WI38 (cell line): ENCODE results near the gene NAALADL1.

Source experiments
- H3K4me3 ChIP-seq: 2 replicates; pipeline ENCODE4 v1.5.1; 2011; ENCODE audit warnings: low read depth, mild to moderate bottlenecking, control low read depth, low read length
- TF ChIP-seq, protein P1 (sequence below): IDR thresholded peaks from 2 replicates; pipeline ENCODE4 v1.5.1; 2012; ENCODE audit warnings: low read depth, mild to moderate bottlenecking, control low read depth, low read length

Gene NAALADL1

GRCh38 chr11:64998690-64999431 lies 59.5 kb downstream of the NAALADL1 start:
- H3K4me3 ChIP-seq, result no peak overlapping the region
- TF ChIP-seq, protein P1, sequence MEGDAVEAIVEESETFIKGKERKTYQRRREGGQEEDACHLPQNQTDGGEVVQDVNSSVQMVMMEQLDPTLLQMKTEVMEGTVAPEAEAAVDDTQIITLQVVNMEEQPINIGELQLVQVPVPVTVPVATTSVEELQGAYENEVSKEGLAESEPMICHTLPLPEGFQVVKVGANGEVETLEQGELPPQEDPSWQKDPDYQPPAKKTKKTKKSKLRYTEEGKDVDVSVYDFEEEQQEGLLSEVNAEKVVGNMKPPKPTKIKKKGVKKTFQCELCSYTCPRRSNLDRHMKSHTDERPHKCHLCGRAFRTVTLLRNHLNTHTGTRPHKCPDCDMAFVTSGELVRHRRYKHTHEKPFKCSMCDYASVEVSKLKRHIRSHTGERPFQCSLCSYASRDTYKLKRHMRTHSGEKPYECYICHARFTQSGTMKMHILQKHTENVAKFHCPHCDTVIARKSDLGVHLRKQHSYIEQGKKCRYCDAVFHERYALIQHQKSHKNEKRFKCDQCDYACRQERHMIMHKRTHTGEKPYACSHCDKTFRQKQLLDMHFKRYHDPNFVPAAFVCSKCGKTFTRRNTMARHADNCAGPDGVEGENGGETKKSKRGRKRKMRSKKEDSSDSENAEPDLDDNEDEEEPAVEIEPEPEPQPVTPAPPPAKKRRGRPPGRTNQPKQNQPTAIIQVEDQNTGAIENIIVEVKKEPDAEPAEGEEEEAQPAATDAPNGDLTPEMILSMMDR, result no peak

DNA sequence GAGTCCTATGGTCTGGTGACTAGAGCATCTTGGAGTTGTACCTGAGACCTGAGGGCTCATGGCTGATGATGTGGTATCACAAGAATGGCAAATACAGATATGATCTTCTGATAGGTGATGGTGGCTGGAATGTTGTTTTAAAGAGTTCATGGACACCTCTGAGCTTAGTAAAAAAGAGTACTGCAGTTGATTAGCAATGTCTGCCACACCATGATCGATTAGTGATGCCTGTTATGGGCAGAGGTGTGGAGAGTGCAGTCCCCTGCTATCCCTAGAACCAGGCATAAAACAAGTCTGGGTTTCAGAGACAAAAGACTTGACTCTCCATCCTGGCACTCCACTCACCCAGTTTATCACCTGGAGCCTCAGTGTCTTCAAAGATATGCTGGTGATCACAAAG lies 60.2 kb downstream of the NAALADL1 start:
- TF ChIP-seq, protein P1, result no peak
- no peak overlapping the region for H3K4me3 ChIP-seq

DNA sequence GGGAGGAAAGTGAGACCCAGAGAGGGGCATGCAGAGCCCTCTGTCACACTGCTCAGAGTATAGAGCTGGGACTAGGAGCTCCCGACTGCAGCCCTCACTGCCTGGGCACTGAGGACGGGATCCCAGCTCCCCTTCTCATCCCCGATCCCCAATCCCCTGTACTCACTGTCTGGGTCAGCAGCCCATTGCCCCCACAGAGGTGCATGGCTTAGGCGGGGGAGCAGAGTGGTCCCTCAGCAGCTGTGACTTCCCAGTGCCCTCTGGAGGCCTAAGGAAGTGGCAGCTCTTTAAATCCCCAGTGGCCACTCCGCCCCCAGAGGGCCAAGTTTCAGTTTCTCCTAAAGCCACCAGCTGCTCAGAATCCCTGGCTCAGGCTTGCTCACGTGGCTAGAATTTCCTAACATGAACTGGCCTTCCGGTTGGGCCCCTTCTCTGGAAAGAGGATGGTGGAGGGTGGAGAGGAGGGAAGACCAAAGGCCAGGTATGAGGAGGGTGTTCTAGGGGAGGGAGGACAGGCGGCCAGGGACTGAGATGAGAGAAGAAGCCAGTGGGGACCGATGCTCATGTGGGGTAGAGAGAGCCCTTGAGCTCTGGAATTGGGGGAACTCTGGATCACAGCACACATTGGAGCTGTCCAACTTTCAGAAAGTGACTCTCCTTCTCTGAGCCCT lies 61.5 kb downstream of the NAALADL1 start, which contains the start of gene BATF2:
BATF2 (minus strand) TSS at position 262 of the 671 bp plus-strand sequence; CDS start at position 205, 57 bp downstream.
- H3K4me3 ChIP-seq, result peak within 1 kb of the TSS; percentile 54
- TF ChIP-seq, protein P1, result peak; percentile 48

- peak overlapping the region; percentile 54 for H3K4me3 ChIP-seq
These were observed 62.0 kb downstream of the NAALADL1 start for GRCh38 chr11:64996327-64996709.

More at GRCh38 chr11:64996327-64996709, 62.0 kb downstream of the NAALADL1 start:
- TF ChIP-seq, protein P1, result no peak
